ENCODE data around the gene NXPH1. TPM values are rescaled to one million over a fixed set of nuclear protein-coding genes. Genes with fewer than 3 reads are reported as not detected.

NXPH1 gene
- total RNA-seq, 3 donors from 2014 or later = 0.29 TPM; not detected in 2

- no peaks in the 10 kb centered on the region for H3K36me3 ChIP-seq
- no peaks in the 10 kb centered on the region for H3K4me1 ChIP-seq
- no peaks in the 10 kb centered on the region for H3K27me3 ChIP-seq
- no peaks in the 10 kb centered on the region for H3K9me3 ChIP-seq
- H3K27ac ChIP-seq = no peak overlapping the region
- TF ChIP-seq POLR2AphosphoS5 (IDR thresholded peaks at IDR 0.05) (no peak), POLR2A (IDR thresholded peaks at IDR 0.05) (no peak)
- TF ChIP-seq, protein P1, sequence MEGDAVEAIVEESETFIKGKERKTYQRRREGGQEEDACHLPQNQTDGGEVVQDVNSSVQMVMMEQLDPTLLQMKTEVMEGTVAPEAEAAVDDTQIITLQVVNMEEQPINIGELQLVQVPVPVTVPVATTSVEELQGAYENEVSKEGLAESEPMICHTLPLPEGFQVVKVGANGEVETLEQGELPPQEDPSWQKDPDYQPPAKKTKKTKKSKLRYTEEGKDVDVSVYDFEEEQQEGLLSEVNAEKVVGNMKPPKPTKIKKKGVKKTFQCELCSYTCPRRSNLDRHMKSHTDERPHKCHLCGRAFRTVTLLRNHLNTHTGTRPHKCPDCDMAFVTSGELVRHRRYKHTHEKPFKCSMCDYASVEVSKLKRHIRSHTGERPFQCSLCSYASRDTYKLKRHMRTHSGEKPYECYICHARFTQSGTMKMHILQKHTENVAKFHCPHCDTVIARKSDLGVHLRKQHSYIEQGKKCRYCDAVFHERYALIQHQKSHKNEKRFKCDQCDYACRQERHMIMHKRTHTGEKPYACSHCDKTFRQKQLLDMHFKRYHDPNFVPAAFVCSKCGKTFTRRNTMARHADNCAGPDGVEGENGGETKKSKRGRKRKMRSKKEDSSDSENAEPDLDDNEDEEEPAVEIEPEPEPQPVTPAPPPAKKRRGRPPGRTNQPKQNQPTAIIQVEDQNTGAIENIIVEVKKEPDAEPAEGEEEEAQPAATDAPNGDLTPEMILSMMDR (IDR thresholded peaks at IDR 0.05) = no peak
- no peak for DNase-seq (ENCODE audit: low spot score in 2 of 2)
- H3K4me3 ChIP-seq = no peak overlapping the region
- intact Hi-C loops (cut with DNase I; ENCODE audit: low total_unique reads) = no loop called here
Measured at GRCh38 chr7:8491544-8492489, 58.4 kb downstream of the NXPH1 start.

- Histone ChIP-seq H3K27me3 (no peaks in the 10 kb centered on the region), H3K4me3 (no peak overlapping the region), H3K9me3 (no peaks in the 10 kb centered on the region), H3K36me3 (no peaks in the 10 kb centered on the region), H3K4me1 (no peaks in the 10 kb centered on the region), H3K27ac (no peak overlapping the region)
- TF ChIP-seq POLR2A (IDR thresholded peaks at IDR 0.05) (no peak), POLR2AphosphoS5 (IDR thresholded peaks at IDR 0.05) (no peak)
- TF ChIP-seq, protein P1 (IDR thresholded peaks at IDR 0.05) = no peak
- intact Hi-C loops (cut with DNase I; ENCODE audit: low total_unique reads) = no loop called here
- DNase-seq (ENCODE audit: low spot score in 2 of 2) = no peak
Measured at GRCh38 chr7:8499128-8499527, 65.7 kb downstream of the NXPH1 start.

- no peaks in the 10 kb centered on the region for H3K36me3 ChIP-seq
- H3K27ac ChIP-seq = no peak overlapping the region
- no peaks in the 10 kb centered on the region for H3K4me1 ChIP-seq
- intact Hi-C loops (cut with DNase I; ENCODE audit: low total_unique reads) = no loop called here
- DNase-seq (ENCODE audit: low spot score in 2 of 2) = no peak
- TF ChIP-seq, protein P1 (IDR thresholded peaks at IDR 0.05) = no peak
- no peak for TF ChIP-seq POLR2AphosphoS5 (IDR thresholded peaks at IDR 0.05)
- no peak for TF ChIP-seq POLR2A (IDR thresholded peaks at IDR 0.05)
- H3K4me3 ChIP-seq = no peak overlapping the region
- no peaks in the 10 kb centered on the region for H3K27me3 ChIP-seq
- no peaks in the 10 kb centered on the region for H3K9me3 ChIP-seq
Measured at GRCh38 chr7:8500286-8500685, 66.9 kb downstream of the NXPH1 start.

DNA sequence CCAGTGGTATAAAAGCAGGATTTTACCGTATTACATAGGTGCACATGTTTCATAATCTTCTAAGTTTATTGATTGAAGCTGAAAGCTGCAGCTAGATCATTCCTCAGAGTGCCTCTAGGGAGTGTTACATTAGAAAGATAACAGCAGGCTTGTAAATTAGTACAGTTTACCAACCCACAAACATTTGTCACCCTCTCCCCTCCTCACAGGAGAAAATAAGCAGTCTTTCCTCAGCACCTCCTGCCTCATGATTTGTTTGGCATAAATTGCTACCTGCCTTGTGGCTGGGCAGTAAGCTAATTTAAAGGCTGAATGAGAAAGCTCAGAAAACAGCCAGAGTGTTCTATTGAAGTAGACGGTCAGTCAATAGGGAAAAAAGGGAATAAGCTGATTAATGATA lies 74.2 kb downstream of the NXPH1 start:
- intact Hi-C loops (cut with DNase I; ENCODE audit: low total_unique reads) = no loop called here
- no peaks in the 10 kb centered on the region for H3K9me3 ChIP-seq
- H3K27ac ChIP-seq = no peak overlapping the region
- H3K27me3 ChIP-seq = no peaks in the 10 kb centered on the region
- H3K36me3 ChIP-seq = no peaks in the 10 kb centered on the region
- H3K4me1 ChIP-seq = no peaks in the 10 kb centered on the region
- no peak for DNase-seq (ENCODE audit: low spot score in 2 of 2)
- no peak overlapping the region for H3K4me3 ChIP-seq
- TF ChIP-seq POLR2A (IDR thresholded peaks at IDR 0.05) (no peak), POLR2AphosphoS5 (IDR thresholded peaks at IDR 0.05) (no peak)
- TF ChIP-seq, protein P1 (IDR thresholded peaks at IDR 0.05) = no peak

- no peaks in the 10 kb centered on the region for H3K27me3 ChIP-seq
- TF ChIP-seq POLR2AphosphoS5 (IDR thresholded peaks at IDR 0.05) (no peak), POLR2A (IDR thresholded peaks at IDR 0.05) (no peak)
- TF ChIP-seq, protein P1 (IDR thresholded peaks at IDR 0.05) = no peak
- no peak overlapping the region for H3K4me3 ChIP-seq
- intact Hi-C loops (cut with DNase I; ENCODE audit: low total_unique reads) = no loop called here
- no peaks in the 10 kb centered on the region for H3K4me1 ChIP-seq
- H3K9me3 ChIP-seq = no peaks in the 10 kb centered on the region
- H3K36me3 ChIP-seq = no peaks in the 10 kb centered on the region
- no peak for DNase-seq (ENCODE audit: low spot score in 2 of 2)
- H3K27ac ChIP-seq = no peak overlapping the region
Measured at GRCh38 chr7:8509621-8510020, 76.2 kb downstream of the NXPH1 start.
